ENCODE results near the gene MIX23.

Gene MIX23

GRCh38 chr3:122353215-122353614 lies 29.8 kb downstream of the MIX23 start:
- DNase-seq (ENCODE audit: insufficient read length, low spot score) (no peak), FAIRE-seq (no peak)
- TF ChIP-seq CTCF (IDR thresholded peaks at IDR 0.05; ENCODE audit: insufficient read depth, missing control alignments) = no peak

GRCh38 chr3:122351612-122352011 lies 31.4 kb downstream of the MIX23 start:
- DNase-seq (ENCODE audit: insufficient read length, low spot score) (no peak), FAIRE-seq (no peak)
- no peak for TF ChIP-seq CTCF (IDR thresholded peaks at IDR 0.05; ENCODE audit: insufficient read depth, missing control alignments)

- no peak for FAIRE-seq
- DNase-seq (ENCODE audit: insufficient read length, low spot score) = no peak
- TF ChIP-seq CTCF (IDR thresholded peaks at IDR 0.05; ENCODE audit: insufficient read depth, missing control alignments) = no peak
Measured at GRCh38 chr3:122350814-122351418, 32.1 kb downstream of the MIX23 start.

GRCh38 chr3:122349171-122349570 lies 33.9 kb downstream of the MIX23 start:
- FAIRE-seq (no peak), DNase-seq (ENCODE audit: insufficient read length, low spot score) (no peak)
- no peak for TF ChIP-seq CTCF (IDR thresholded peaks at IDR 0.05; ENCODE audit: insufficient read depth, missing control alignments)

- DNase-seq (ENCODE audit: insufficient read length, low spot score) (no peak), FAIRE-seq (no peak)
- no peak for TF ChIP-seq CTCF (IDR thresholded peaks at IDR 0.05; ENCODE audit: insufficient read depth, missing control alignments)
Measured at GRCh38 chr3:122343654-122344053, 39.4 kb downstream of the MIX23 start.

- no peak for TF ChIP-seq CTCF (IDR thresholded peaks at IDR 0.05; ENCODE audit: insufficient read depth, missing control alignments)
- DNase-seq (ENCODE audit: insufficient read length, low spot score) = no peak
- FAIRE-seq = no peak
Measured at GRCh38 chr3:122342803-122343202, 40.2 kb downstream of the MIX23 start.

GRCh38 chr3:122332551-122332950 lies 50.5 kb downstream of the MIX23 start:
- no peak for FAIRE-seq
- no peak for TF ChIP-seq CTCF (IDR thresholded peaks at IDR 0.05; ENCODE audit: insufficient read depth, missing control alignments)
- DNase-seq (ENCODE audit: insufficient read length, low spot score) = no peak

Measured in D721Med (cell line).